Cardiac fibroblast (primary cell): Measurements from ENCODE around the gene BCAS2.
A peak's percentile ranks its signal among the peaks of the same experiment; 100 is the strongest.

ENCODE experiments used
- DNase-seq, 2 donors: peaks; one replicate each; pipeline versions ENCODE4 v3.0.0 to v3.0.0-alpha.2; 2010; ENCODE audit warnings: low read depth in 2 of 2
- H3K4me3 ChIP-seq, 2 donors: replicated peaks in 1 of 2; 1 replicate in 1 of 2; 2 replicates in 1 of 2; pipeline ENCODE4 v1.5.1; 2011; ENCODE audit warnings: low read depth in 2 of 2, low read length in 2 of 2, mild to moderate bottlenecking in 2 of 2, moderate library complexity in 1 of 2
- TF ChIP-seq, protein P1 (sequence below): IDR thresholded peaks from one replicate; pipeline ENCODE4 v1.5.1; 2011; ENCODE audit warnings: low read depth, mild to moderate bottlenecking, low read length, inconsistent platforms

Gene BCAS2

DNA sequence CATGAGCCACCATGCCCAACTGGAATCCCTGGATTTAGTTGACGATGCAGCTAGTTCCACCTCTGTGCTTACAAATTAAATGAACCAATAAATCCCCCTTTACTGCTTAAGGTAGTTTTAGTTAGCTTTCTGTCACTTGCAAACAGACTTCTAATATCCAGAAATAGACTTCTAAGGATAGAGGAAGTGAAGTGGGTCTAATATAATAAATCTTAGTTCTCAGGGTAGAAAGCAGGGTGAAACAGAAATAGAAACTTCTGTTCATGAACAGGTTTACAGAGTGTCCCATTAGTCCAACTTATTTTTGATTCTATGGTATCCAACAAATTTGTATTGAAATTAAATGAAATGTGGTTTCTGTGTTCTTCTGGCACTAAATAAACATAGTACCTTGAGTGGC is 20.1 kb downstream of the BCAS2 start:
- H3K4me3 ChIP-seq, result no peak overlapping the region

DNA sequence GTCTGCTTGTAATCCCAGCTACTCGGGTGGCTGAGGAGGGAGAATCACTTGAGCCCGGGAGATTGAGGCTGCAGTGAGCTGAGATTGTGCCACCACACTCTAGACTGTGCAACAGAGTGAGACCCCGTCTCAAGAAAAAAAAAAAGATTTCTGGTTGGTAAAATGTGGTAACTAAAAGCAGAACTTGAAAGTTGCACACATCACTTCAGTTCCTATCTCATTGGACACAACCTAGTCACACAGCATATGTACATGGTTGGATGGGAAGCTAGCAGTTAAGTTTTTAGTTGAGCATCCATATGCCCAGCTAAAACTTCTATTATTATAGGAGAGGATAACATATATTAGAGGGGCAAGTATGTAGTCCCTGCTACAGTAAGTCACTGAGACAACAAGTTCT is 22.1 kb downstream of the BCAS2 start:
- no peak overlapping the region for H3K4me3 ChIP-seq
- TF ChIP-seq, protein P1, sequence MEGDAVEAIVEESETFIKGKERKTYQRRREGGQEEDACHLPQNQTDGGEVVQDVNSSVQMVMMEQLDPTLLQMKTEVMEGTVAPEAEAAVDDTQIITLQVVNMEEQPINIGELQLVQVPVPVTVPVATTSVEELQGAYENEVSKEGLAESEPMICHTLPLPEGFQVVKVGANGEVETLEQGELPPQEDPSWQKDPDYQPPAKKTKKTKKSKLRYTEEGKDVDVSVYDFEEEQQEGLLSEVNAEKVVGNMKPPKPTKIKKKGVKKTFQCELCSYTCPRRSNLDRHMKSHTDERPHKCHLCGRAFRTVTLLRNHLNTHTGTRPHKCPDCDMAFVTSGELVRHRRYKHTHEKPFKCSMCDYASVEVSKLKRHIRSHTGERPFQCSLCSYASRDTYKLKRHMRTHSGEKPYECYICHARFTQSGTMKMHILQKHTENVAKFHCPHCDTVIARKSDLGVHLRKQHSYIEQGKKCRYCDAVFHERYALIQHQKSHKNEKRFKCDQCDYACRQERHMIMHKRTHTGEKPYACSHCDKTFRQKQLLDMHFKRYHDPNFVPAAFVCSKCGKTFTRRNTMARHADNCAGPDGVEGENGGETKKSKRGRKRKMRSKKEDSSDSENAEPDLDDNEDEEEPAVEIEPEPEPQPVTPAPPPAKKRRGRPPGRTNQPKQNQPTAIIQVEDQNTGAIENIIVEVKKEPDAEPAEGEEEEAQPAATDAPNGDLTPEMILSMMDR, result no peak
- no peak for DNase-seq

More for the DNA sequence above, 20.1 kb downstream of the BCAS2 start:
- DNase-seq, result no peak
- TF ChIP-seq, protein P1, result no peak

DNA sequence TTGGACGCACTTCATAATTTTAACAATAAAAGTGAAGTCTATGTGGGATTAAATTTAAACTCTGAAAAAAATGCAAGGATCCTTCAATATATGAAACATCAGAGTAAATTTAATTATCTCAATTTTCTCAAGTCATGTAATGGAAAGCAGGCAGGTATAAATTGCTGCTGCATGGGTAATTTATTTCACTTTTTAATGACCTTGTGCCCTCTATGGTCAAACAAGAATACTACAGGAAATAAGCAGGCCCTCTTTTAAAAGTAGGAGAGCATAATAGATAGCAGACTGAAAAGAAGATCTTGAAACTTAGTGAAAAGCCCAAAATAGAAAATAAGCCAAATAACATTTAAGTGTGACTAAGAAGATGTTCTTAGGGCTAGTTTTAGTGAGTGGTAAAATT is 22.9 kb downstream of the BCAS2 start:
- H3K4me3 ChIP-seq, result no peak overlapping the region
- TF ChIP-seq, protein P1, result peak; percentile 28
- peak; percentile 20 to 26 for DNase-seq

DNA sequence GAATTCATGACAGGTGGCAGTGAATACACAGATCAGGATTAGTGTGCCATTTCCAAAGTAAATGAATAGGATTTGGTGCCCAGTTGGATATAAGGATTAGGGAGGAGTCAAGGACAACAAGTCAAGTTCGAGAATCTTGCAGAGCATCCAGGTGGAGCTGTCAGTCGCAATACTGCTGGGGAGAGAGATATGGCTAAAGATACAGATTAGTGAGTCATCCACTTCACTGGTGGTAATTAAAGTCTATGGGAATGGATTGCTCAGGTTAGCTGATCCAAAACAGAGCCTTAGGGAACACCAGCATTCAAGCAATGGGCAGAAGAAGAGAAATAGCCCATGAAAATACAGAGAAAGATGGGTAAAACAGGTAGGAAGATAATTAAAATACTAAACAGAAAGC is 26.8 kb downstream of the BCAS2 start:
- no peak for DNase-seq
- TF ChIP-seq, protein P1, result no peak
- no peak overlapping the region for H3K4me3 ChIP-seq

DNA sequence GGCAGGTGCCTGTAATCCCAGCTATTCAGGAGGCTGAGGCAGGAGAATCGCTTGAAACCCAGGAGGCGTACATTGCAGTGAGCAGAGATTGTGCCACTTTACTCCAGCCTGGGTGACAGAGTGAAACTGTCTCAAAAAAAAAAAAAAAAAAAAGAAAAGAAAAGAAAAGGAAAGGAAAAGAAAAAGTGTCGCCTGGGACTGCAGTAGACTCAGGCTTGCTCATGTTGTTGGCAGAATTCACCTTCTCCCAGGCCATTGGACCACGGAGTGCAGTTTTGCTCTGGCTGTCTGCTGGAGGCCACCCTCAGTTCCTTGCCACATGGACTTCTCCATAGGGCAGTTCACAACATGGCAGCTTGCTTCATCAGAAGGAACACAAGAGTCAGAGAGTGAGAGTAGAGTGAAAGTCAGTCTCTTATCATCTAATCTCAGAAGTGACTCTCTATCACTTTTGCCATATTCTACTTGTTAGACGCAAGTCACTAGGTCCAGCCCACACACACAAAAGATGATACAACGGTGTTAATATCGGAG is 29.2 kb downstream of the BCAS2 start:
- TF ChIP-seq, protein P1, result no peak
- DNase-seq, result no peak
- no peak overlapping the region for H3K4me3 ChIP-seq

DNA sequence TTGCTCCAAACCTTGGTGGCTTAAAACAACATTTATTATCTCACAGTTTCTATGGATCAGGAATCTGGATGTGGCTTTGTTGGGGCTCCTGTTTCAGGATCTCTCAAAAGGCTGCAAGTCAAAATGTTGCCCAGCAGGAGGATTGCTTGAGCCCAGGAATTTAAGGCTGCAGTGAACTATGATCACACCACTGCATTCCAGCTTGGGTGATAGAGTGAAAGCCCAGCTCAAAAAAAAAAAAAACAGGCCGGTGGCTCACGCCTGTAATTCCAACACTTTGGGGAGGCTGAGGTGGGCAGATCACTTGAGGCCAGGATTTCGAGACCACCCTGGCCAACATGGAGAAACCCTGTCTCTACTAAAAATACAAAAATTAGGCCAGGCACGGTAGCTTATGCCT is 30.0 kb downstream of the BCAS2 start:
- no peak overlapping the region for H3K4me3 ChIP-seq
- TF ChIP-seq, protein P1, result no peak
- DNase-seq, result peak in 1 of 2 donors; percentile 4

DNA sequence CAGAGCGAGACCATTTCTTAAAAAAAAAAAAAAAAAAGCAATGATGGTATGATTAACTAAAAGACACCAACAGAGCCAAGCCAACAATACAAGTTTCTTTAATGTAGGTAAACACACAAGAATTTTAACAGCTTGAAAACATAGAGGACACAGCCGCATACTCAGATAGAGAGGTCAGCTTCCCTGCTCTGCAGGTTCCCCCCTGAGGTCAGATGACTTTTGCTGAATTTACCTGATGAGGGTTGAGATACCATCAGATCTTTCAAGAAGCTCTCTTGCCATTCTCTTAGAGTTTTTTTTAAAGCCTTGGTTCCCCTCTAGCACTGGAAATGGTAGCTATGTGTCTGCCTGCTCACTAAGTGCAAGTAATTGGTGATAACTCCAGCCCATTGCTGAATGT is 31.1 kb downstream of the BCAS2 start:
- no peak for DNase-seq
- TF ChIP-seq, protein P1, result no peak

More for the DNA sequence above, 31.1 kb downstream of the BCAS2 start:
- no peak overlapping the region for H3K4me3 ChIP-seq
